ENCODE measurements around the gene FAF1.

- TF ChIP-seq CTCF (IDR thresholded peaks at IDR 0.05) (no peak), EP300 (IDR thresholded peaks at IDR 0.05) (no peak)
These were observed 212.7 kb downstream of the FAF1 start for GRCh38 chr1:50747394-50747793.

All from tibial nerve (tissue), 4 donors.